NOMO-1 treated with dmso at 0.1 percent for 144 hours (cell line): Measurements from ENCODE around the gene SVIL.
"Not testable (repeated sequence)": the region's sequence is repeated elsewhere in the genome, so short reads cannot be mapped to it uniquely, and the experiment has no call there.

Experiments used
- DNase-seq: peaks from one replicate; lab custom pipeline; 2025; ENCODE audit not compliant: unreplicated experiment; lab: John Stamatoyannopoulos, UW

The SVIL gene

GRCh38 chr10:29604291-29604825, 30.4 kb downstream of the SVIL start:
- DNase-seq = no peak

GRCh38 chr10:29603223-29603896, 31.4 kb downstream of the SVIL start:
- DNase-seq = no peak

GRCh38 chr10:29600821-29601220, 34.0 kb downstream of the SVIL start:
- no peak for DNase-seq

GRCh38 chr10:29600067-29600466, 34.7 kb downstream of the SVIL start:
- DNase-seq = no peak

GRCh38 chr10:29598851-29599311, 35.9 kb downstream of the SVIL start:
- DNase-seq = no peak

GRCh38 chr10:29596826-29597225, 37.9 kb downstream of the SVIL start:
- no peak for DNase-seq

GRCh38 chr10:29596356-29596755, 38.4 kb downstream of the SVIL start:
- no peak for DNase-seq

GRCh38 chr10:29595636-29596225, 39.0 kb downstream of the SVIL start:
- DNase-seq = no peak

- DNase-seq = no peak
Measured at GRCh38 chr10:29595146-29595545, 39.6 kb downstream of the SVIL start.

GRCh38 chr10:29591651-29591968, 43.2 kb downstream of the SVIL start:
- no peak for DNase-seq

GRCh38 chr10:29590915-29591650, 43.7 kb downstream of the SVIL start:
- DNase-seq = no peak

GRCh38 chr10:29588629-29589421, 45.9 kb downstream of the SVIL start:
- DNase-seq = no peak

GRCh38 chr10:29587750-29588628, 46.8 kb downstream of the SVIL start:
- DNase-seq = not testable (repeated sequence)

GRCh38 chr10:29587102-29587749, 47.5 kb downstream of the SVIL start:
- not testable (repeated sequence) for DNase-seq

GRCh38 chr10:29586509-29586908, 48.3 kb downstream of the SVIL start:
- DNase-seq = no peak

- no peak for DNase-seq
Measured at GRCh38 chr10:29585488-29585976, 49.2 kb downstream of the SVIL start.

GRCh38 chr10:29584436-29584835, 50.3 kb downstream of the SVIL start:
- no peak for DNase-seq

- no peak for DNase-seq
Measured at GRCh38 chr10:29583674-29584073, 51.1 kb downstream of the SVIL start.

- DNase-seq = not testable (repeated sequence)
Measured at GRCh38 chr10:29582769-29583168, 52.0 kb downstream of the SVIL start.
